Measurements from ENCODE around the gene HIBCH. TPM values are rescaled to one million over a fixed set of nuclear protein-coding genes. Genes with fewer than 3 reads are reported as not detected.
"Not testable (repeated sequence)": the region's sequence is repeated elsewhere in the genome, so short reads cannot be mapped to it uniquely, and the experiment has no call there.

The HIBCH gene
- polyA plus RNA-seq, 1 of the 3 experiments (the other 2 are of a cell fraction) = 8.4 TPM

GRCh38 chr2:190360561-190360960 is 40.9 kb upstream of the HIBCH start:
- Histone ChIP-seq H2AFZ (ENCODE audit: low read depth) (no peak overlapping the region; the same call in 1 of the 2 replicates), H4K20me1 (ENCODE audit: insufficient read depth) (no peaks in the 10 kb centered on the region), H3K4me2 (no peak overlapping the region), H3K9ac (no peak overlapping the region), H3K27me3 (ENCODE audit: insufficient read depth) (no peaks in the 10 kb centered on the region), H3K79me2 (ENCODE audit: insufficient read depth) (no peaks in the 10 kb centered on the region), H3K4me3 (ENCODE audit: low read depth in 2 of 2, low read length in 1 of 2) (peak overlapping the region in 1 of 2 experiments; percentile 54; a peak in 1 of 4 replicates), H3K36me3 (replicated peaks in 1 of 2; ENCODE audit: control insufficient read depth in 1 of 2, insufficient read depth in 2 of 2, low read length in 1 of 2) (no peaks in the 10 kb centered on the region), H3K27ac (ENCODE audit: low read depth in 2 of 2, low read length in 1 of 2) (peak overlapping the region in 1 of 2 experiments; percentile 84; a peak in 1 of 4 replicates), H3K9me2 (no peaks in the 10 kb centered on the region), H3K9me3 (no peaks in the 10 kb centered on the region), H3K4me1 (ENCODE audit: control insufficient read depth in 1 of 2, insufficient read depth in 2 of 2, low read depth in 1 of 2, low read length in 1 of 2) (peaks cover 0 to 13% of the 10 kb centered on the region in 2 experiments; a peak in 2 of 4 replicates), H3F3A (replicated peaks; ENCODE audit: insufficient read depth) (no peaks in the 10 kb centered on the region)
- ChIA-PET POLR2A (interaction anchor here (0.5 to 1.2 kb wide), 3 partner anchors 10 to 1991 kb away, joined by 3 to 4 read pairs (median 3); no protein-coding TSS in a partner anchor), CTCF (interaction anchor here (0.8 to 1.1 kb wide), 3 partner anchors 9 to 150 kb away, joined by 3 to 4 read pairs (median 3); no protein-coding TSS in a partner anchor)
- DNase-seq = no peak
- TF ChIP-seq EP300 (IDR thresholded peaks at IDR 0.05; ENCODE audit: borderline replicate concordance in 1 of 2, low read depth in 1 of 2, low read length in 1 of 2) (no peak), MXI1 (IDR thresholded peaks at IDR 0.05; ENCODE audit: low read depth, low read length) (no peak), ELF1 (IDR thresholded peaks at IDR 0.05) (no peak), TCF12 (IDR thresholded peaks at IDR 0.05) (no peak), FOXJ3 (CRISPR knock-in tag; IDR thresholded peaks at IDR 0.05) (no peak), FOXM1 (IDR thresholded peaks at IDR 0.05; ENCODE audit: low read depth) (no peak), IRF3 (IDR thresholded peaks at IDR 0.05; ENCODE audit: low read depth, low read length) (no peak)

- not testable (repeated sequence) for H3K9me2 ChIP-seq; H3K4me3 ChIP-seq (ENCODE audit: low read depth in 2 of 2, low read length in 1 of 2); H2AFZ ChIP-seq (ENCODE audit: low read depth); H3K27me3 ChIP-seq (ENCODE audit: insufficient read depth); H4K20me1 ChIP-seq (ENCODE audit: insufficient read depth); H3K9ac ChIP-seq; H3F3A ChIP-seq (replicated peaks; ENCODE audit: insufficient read depth); H3K9me3 ChIP-seq; DNase-seq; H3K79me2 ChIP-seq (ENCODE audit: insufficient read depth); H3K36me3 ChIP-seq (replicated peaks in 1 of 2; ENCODE audit: control insufficient read depth in 1 of 2, insufficient read depth in 2 of 2, low read length in 1 of 2)
- 85% methylated on average over 8 of the region's 8 CpGs for WGBS (ENCODE audit: low lambda C conversion rate)
- ChIA-PET POLR2A (interaction anchor here (1.2 kb wide), 1 partner anchor 8 kb away, joined by 3 read pairs; no protein-coding TSS in a partner anchor), CTCF (interaction anchor here (1.1 to 2.2 kb wide), 4 partner anchors 9 to 39 kb away, joined by 3 to 10 read pairs (median 6); partner anchors contain the start of genes HIBCH and INPP1)
- Histone ChIP-seq H3K27ac (ENCODE audit: low read depth in 2 of 2, low read length in 1 of 2) (peak overlapping the region in 1 of 2 experiments; percentile 52; a peak in 1 of 4 replicates), H3K4me2 (peak overlapping the region; percentile 71; the same call in 1 of the 2 replicates), H3K4me1 (ENCODE audit: control insufficient read depth in 1 of 2, insufficient read depth in 2 of 2, low read depth in 1 of 2, low read length in 1 of 2) (peaks cover 0 to 19% of the 10 kb centered on the region in 2 experiments; a peak in 2 of 4 replicates)
Measured at GRCh38 chr2:190358655-190359448, 39.2 kb upstream of the HIBCH start.

- Histone ChIP-seq H3K9ac (no peak overlapping the region), H2AFZ (ENCODE audit: low read depth) (no peak overlapping the region), H3K4me2 (no peak overlapping the region), H3F3A (replicated peaks; ENCODE audit: insufficient read depth) (no peaks in the 10 kb centered on the region), H3K27me3 (ENCODE audit: insufficient read depth) (no peaks in the 10 kb centered on the region), H3K27ac (ENCODE audit: low read depth in 2 of 2, low read length in 1 of 2) (no peak overlapping the region), H3K4me1 (ENCODE audit: control insufficient read depth in 1 of 2, insufficient read depth in 2 of 2, low read depth in 1 of 2, low read length in 1 of 2) (peaks cover 0 to 26% of the 10 kb centered on the region in 2 experiments; a peak in 2 of 4 replicates), H3K79me2 (ENCODE audit: insufficient read depth) (no peaks in the 10 kb centered on the region), H3K36me3 (replicated peaks in 1 of 2; ENCODE audit: control insufficient read depth in 1 of 2, insufficient read depth in 2 of 2, low read length in 1 of 2) (no peaks in the 10 kb centered on the region), H3K4me3 (ENCODE audit: low read depth in 2 of 2, low read length in 1 of 2) (no peak overlapping the region), H3K9me3 (no peaks in the 10 kb centered on the region), H4K20me1 (ENCODE audit: insufficient read depth) (no peaks in the 10 kb centered on the region), H3K9me2 (no peaks in the 10 kb centered on the region)
- 64% methylated on average over 2 of the region's 2 CpGs for whole genome bisulfite sequencing (ENCODE audit: low lambda C conversion rate)
- TF ChIP-seq RAD21 (IDR thresholded peaks at IDR 0.05; ENCODE audit: low read length) = no peak
- no peak for TF ChIP-seq ELF1 (IDR thresholded peaks at IDR 0.05)
- TF ChIP-seq USF1 (IDR thresholded peaks at IDR 0.05; ENCODE audit: borderline replicate concordance, low read depth) = no peak
- no peak for TF ChIP-seq MAX (IDR thresholded peaks at IDR 0.05; ENCODE audit: low read depth)
- no peak for TF ChIP-seq FOXJ3 (CRISPR knock-in tag; IDR thresholded peaks at IDR 0.05)
- TF ChIP-seq MEF2A (IDR thresholded peaks at IDR 0.05; ENCODE audit: borderline replicate concordance, low read depth) = no peak
- no peak for TF ChIP-seq TCF12 (IDR thresholded peaks at IDR 0.05)
- no peak for TF ChIP-seq TEAD4 (IDR thresholded peaks at IDR 0.05; ENCODE audit: borderline replicate concordance, insufficient read depth)
- TF ChIP-seq FOSL2 (IDR thresholded peaks at IDR 0.05; ENCODE audit: borderline replicate concordance, low read depth) = no peak
- TF ChIP-seq POLR2AphosphoS5 (IDR thresholded peaks at IDR 0.05; ENCODE audit: low read depth, low read length) = no peak
- TF ChIP-seq RXRA (IDR thresholded peaks at IDR 0.05; ENCODE audit: borderline replicate concordance, low read depth) = no peak
- TF ChIP-seq ZBTB33 (IDR thresholded peaks at IDR 0.05; ENCODE audit: borderline replicate concordance, low read depth) = no peak
- TF ChIP-seq FOXM1 (IDR thresholded peaks at IDR 0.05; ENCODE audit: low read depth) = no peak
- DNase-seq = no peak
- ChIA-PET CTCF (interaction anchor here (1.6 kb wide), 1 partner anchor 13 kb away, joined by 5 read pairs; the partner anchor contains the start of gene INPP1), POLR2A (no interaction called here)
Measured at GRCh38 chr2:190357600-190357999, 38.0 kb upstream of the HIBCH start.

All from SK-N-SH (cell line).